Stimulated activated CD4-positive, alpha-beta T cell treated with anti-CD3 and anti-CD28 coated beads, TNF-alpha, amount 100 ng/mL, for 48 hours (primary cell): Measurements from ENCODE around the gene MVB12B.
"Not testable (repeated sequence)": the region's sequence is repeated elsewhere in the genome, so short reads cannot be mapped to it uniquely, and the experiment has no call there.

Experiments used
- DNase-seq, 3 donors: peaks; one replicate each; pipeline ENCODE4 v3.0.0-alpha.2; 2020; ENCODE audit warnings: low read depth in 3 of 3

The MVB12B gene

DNA sequence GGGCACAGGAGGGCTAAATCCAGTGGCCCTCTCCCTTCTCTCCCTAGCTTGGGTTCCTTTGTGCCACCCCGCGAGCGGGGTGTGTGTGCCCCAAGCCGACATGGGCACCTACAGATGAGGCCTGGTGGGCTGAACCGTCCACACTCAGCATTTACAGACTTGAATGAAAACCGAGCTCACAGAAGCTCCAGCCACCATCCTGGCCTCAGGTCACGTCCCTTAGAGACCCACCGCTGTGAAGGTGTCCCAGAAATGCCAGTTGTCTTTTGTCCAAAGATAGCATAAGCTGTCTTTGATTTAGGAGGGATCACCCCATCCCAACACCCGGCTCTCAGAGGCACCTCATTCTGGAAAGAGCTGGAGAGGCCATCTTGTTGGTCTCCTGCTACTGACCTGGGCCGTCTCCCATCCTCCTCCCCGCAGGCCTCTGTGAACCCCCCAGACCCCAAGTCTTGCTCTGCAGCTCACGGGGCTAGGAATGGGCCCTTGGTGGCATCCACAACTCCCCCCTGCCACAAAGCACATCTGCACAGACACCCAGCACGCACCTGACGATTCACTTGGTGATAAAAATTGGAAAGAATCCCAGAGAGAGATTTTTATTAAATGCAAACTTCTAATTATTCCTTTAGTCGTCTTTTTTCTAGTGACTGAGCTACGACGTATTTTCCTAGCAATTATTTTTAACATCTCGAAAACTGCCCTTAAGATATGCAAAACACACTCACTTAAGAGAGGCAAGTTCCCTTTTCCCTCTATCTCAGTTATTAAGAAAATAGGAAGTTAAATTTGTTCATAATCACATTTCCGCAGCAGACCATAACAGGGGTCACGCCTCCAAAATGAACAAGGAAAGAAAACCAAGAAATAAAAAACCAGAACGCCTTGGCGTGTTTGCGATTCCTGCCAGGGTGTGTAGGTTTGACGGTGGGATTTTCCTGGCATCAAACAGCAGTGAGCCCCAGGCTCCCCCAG, 206.6 kb downstream of the MVB12B start:
- no peak for DNase-seq

DNA sequence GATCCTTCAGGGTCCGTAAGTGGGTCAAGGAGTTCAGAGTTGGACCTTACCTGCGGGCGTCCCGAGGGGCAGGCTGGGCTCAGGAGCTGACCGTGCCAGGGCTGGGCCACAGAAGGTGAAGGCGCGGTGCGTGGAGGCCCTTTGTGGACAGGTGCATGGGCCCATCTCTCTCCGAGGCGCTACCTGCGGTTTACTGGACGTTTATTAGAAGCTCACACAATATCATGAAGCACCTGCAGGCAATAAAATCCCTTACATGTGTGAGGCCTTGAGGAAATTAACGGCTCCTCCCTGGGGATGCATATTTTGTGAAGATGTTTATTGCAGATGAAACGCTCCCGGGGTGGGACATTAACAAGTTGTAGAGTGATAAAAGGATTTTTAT, 207.3 kb downstream of the MVB12B start:
- no peak for DNase-seq

DNA sequence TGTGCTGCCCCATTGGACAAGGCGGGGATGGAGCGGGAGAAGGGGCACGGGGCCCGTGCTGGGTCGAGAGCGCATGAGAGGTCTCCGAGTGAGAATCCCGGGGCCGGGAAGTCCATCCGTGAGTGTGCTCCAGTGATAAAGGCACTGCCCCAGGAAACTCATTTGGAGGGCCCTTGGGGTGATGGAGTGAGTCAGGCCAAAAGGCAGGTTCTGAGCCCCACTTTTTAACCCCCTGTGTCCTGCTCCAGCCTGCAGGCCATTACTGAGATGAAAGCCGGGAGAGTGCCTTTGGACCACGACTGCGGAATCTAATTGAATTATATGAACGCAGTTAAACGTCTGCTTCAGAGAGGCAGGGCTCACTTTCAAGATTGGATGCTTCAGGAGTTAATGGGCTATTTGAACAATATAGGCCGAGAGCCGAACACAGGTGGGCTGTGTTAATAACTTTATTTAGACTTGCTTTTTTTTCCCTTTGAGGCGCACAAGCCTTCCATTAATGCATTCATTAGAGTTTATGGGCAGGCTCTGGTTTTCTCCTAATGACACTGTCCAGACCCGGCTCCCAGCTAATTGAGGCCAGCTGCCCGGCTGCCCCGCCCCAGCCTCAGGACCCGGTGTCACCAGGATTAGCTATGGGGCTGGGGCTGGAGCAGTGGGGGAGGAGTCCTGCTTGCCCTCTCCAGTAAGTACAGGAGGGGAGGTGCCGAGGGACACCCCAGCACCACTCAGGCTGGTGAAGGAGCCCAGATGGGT, 208.0 kb downstream of the MVB12B start:
- no peak for DNase-seq

DNA sequence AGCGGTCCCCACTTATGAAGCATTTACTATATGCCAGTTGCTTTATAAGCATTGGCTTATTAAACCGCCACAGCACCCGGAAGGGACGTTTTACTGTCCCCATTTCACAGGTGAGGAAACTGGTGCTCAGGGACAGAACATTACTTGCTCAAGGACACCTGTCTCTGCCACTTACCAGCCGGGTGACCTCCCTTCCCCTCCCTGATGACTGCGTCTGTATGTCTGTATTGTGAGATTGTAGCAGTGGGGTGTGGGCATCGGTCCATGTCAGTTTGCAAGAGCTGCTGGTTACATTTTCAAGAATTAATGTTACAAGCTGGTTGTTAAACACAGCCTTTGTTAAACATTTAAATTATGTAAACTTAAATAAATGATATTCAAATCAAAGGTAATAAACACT, 209.5 kb downstream of the MVB12B start:
- DNase-seq, result no peak

DNA sequence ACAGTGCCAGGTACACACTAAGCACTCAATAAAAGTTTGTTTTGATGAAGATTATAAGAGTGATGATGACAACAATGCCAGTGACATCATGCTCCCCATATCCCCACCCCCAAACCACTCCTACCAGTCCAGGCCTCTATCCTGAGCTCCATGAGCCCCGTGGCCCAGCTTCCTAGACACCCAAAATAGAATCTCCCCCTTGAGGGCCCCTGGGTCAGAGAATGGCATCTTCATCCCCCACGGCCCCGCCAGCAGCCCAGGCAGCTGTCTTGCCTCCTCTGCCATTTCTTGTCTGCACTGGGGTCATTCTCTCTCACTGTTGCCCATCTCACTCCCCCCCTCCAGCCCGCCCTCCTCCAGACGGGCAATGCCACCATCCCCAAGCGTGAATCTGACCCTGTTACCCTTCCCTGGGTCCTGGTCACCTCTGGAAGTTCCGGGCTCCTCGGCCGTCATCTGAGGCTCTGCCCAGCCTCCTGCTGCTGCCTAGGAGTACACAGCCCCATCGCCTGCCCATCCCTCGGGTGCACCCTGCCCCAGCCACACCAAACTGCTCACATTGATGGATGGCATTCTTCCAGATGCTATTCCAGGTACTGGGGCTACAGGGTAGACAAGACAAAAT, 210.3 kb downstream of the MVB12B start:
- DNase-seq, result no peak

DNA sequence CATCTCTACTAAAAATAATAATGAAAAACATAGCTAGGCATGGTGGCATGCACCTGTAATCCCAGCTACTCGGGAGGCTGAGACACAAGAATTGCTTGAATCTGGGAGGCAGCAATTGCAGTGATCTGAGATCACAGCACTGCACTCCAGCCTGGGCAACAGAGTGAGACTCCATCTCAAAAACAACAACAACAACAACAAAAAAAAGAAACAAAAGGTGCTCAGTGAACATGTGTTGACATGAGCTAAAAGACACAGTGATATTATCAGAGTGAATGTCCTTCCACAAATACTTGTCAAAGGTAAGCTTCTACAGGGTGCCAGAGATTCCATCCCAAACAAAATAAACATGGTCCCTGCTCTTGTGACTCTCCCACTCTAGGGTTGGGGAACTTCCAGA, 211.9 kb downstream of the MVB12B start:
- DNase-seq, result no peak

DNA sequence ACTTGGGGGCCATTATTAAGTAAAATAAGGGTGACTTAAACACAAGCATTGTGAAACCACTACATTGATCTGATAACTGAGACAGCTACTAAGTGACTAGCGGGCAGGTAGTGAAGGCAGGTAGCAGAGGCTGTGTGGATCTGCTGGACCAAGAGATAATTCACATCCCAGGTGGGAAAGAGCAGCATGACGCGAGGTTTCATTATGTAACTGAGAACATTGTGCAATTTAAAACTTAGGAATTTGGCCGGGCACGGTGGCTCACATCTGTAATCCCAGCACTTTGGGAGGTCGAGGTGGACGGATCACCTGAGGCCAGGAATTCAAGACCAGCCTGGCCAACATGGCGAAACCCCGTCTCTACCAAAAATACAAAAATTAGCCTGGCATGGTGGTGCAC, 213.8 kb downstream of the MVB12B start:
- not testable (repeated sequence) for DNase-seq

DNA sequence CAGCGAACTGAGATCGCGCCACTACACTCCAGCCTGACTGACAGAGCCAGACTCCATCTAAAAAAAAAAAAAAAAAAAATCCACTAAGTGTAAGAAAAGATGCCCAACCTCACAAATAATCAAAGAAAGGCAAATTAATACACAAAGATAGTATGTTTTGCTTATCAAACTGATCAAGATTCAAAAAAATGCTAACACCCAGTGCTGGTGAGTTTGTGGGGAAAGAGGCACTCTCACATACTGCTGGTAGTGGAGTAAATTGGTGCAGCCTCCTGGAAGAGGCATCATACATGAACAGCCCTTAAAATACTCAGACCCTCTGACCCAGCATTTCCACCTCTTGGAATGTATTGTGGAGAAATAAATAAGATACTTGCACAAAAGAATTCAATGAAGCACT, 216.9 kb downstream of the MVB12B start:
- DNase-seq, result no peak

DNA sequence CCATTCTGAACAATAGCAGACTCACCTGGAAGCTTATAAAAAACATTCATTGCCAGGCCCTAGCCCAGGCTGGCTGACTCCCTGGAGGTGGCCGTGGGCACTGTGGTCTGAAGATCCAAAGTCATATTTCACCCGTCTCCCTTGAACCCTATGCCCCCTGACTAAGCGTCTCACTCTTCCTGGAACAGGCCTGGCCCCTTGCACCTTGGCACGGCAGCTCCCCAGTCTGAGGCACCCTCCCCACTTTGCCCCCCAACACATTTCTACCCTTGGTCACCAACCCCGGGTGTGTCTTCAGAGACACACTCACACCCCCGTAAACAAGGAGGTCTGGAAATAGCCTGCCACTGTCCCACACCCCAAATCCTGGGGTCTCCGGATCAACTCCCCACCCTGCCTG, 218.5 kb downstream of the MVB12B start:
- no peak for DNase-seq

DNA sequence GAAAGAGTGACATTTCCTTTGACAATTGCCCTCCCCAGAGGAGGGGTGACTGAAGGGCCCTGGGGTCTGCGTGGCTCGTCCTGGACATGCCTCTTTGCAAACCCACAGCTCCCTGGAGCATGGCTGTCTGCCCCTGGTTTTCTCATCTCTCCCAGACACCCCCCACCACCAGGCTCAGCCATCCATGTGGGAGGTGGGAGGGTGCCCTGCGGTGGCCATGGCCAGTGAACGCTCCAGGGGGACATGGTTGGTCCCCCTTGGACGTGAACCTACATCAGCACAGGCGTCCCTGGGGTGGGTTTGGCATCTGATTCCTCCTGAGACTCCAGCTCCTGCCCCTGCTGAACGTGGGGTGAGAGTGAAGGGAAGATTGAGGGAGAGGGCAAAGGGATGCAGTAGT, 219.4 kb downstream of the MVB12B start:
- no peak for DNase-seq

DNA sequence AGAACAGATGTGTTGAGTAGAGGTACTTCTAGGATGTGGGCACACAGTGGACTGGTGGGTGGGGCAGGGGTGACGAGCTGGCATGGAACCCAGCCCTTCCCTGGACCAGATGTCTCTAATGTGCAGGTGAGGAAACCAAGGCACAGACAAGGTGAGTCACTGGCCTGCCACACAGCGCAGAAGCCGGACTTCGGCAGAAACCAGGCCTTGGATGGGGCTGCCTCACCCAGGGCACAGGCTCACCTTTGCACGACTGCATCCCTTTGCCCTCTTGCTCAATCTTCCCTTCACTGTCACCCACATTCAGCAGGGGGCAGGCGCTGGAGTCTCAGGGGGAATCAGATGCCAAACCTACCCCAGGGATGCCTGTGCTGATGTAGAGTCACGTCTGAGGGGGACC, 221.7 kb downstream of the MVB12B start:
- DNase-seq, result no peak

DNA sequence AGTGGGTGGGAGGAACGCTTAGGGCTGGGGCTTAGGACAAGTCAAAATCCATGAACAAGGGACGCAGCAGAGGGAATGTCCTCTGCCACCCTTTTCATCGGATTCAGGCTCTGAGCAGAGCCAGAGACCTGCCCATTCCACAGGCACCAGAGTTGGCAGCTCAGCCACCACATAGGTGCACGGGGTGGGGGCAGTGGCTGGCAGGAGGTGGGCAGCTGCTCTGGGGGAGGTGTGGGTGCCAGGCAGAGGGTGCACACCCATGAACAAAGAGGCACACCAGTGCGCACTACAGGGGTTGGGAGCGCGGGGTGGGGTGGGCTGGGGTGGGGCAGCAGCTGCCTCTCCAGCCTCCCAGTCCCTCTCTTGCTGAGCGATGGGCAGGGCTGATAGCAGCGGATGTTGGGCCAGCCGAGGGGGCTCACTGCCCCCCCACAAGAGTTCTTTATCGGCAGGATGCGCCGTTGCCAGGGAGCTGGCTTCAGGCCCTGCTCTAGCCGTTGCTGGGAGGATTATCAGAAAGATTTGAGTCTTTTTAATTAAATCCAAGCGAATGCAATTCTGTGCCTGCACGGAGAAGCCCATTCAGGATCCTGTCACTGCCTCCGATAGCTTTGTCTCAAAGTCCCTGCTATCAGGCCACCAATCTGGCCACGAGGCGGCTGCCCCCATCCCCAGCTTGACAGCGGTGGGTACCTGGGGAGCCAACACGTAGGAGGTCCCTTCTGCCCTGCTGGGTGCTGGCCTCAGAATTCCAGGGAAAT, 222.8 kb downstream of the MVB12B start:
- DNase-seq, result no peak

DNA sequence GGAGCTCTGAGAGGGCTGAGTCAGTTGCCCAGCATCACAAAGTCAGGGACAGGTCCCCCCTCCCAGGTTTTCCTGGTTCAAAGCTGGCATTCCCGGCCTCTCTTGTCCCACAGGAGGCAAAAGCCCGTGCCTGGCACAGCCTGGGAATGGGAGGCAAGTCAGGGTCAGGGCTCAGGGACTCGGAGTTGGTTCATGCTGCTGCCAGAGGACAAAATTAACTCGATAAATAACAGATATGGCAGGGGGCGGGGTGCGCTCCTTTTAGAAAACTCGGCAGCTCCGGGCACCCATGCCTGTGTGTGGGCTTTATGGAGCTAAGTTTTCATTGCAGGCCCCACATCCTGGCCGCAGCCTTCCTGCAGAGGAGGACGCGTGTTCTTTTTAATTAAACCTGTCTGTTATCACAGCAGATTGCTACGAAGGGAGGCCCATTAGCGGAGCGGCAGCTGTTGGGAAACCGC, 224.3 kb downstream of the MVB12B start:
- DNase-seq, result no peak

DNA sequence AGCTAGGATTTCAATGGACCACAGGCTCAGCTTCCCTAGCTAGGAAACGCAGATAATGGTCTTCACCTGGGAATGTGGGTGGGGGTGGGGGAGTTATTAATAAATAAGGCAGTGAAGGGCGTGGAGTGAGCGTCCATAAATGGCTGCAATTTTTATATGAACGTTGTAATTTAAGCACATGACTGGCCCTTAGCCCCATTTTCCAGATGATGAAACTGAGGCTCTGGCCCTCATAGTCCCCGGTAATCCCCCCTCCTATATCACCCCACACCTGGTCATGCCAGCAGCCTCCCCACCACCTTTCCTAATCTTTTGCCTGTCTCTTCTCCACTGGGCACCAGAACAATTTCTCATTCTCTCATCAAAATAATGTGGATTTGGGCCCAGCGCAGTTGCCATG, 225.2 kb downstream of the MVB12B start:
- no peak for DNase-seq

DNA sequence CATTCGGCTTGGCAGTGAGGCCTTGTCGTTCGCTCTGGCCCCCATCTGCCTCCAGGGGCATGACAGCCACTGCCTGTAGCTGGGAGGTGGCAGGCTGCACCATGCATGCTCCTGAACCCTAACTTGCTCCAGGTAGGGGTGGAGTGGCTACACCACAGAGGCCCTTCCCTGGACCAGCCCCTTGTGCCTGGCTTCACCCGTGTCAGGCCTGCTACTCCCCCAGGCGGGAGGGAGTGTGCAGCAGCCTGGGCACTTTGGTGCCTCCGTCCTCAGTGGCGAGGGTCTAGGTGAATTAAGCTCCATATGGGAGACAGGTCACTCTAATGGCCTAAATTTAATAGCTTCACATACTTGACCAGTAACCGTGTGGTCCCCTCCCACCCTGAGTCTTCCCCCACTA, 227.7 kb downstream of the MVB12B start:
- no peak for DNase-seq

DNA sequence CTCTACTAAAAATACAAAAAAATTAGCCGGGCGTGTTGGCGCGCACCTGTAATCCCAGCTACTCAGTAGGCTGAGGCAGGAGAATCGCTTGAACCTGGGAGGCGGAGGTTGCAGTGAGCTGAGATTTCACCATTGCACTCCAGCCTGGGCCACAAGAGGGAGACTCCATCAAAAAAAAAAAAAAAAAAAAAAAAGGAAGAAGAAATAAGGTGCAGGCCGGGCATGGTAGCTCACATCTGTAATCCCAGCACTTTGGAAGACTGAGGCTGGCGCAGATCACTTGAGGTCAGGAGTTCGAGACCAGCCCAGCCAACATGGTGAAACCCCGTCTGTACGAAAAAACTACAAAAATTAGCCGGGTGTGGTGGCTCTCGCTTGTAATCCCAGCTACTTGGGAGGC, 228.8 kb downstream of the MVB12B start:
- DNase-seq, result not testable (repeated sequence)
